ENCODE results near the gene ANKRD31. TPM values are rescaled to one million over a fixed set of nuclear protein-coding genes. Genes with fewer than 3 reads are reported as not detected.

The ANKRD31 gene
- total RNA-seq, 1 experiment from 2014 or later, result 0.11 TPM

- WGBS (ENCODE audit: extremely low coverage, insufficient read length, low lambda C conversion rate), result no CpG with 5 or more reads among the region's 2 CpGs
- Histone ChIP-seq H3K18ac (ENCODE audit: insufficient read length, low read depth, low read length) (no peak overlapping the region), H3K4me2 (ENCODE audit: insufficient read depth, insufficient read length, low read length) (no peak overlapping the region), H3K23ac (ENCODE audit: insufficient read length, low read depth, low read length) (no peak overlapping the region), H2AFZ (ENCODE audit: low read length) (no peak overlapping the region), H4K20me1 (ENCODE audit: control insufficient read depth, insufficient read depth, insufficient read length) (no peaks in the 10 kb centered on the region), H2BK5ac (ENCODE audit: insufficient read length, low read length) (no peak overlapping the region), H3T11ph (ENCODE audit: low read length) (no peak overlapping the region), H2BK12ac (ENCODE audit: insufficient read length, low read depth, low read length) (no peak overlapping the region), H3K27ac (ENCODE audit: insufficient read length, low read depth, low read length) (no peak overlapping the region), H4K91ac (ENCODE audit: insufficient read length, low read depth, low read length) (no peak overlapping the region), H2BK15ac (ENCODE audit: low read depth, low read length) (no peak overlapping the region), H2AK5ac (ENCODE audit: insufficient read length, low read length) (no peak overlapping the region), H3K4me1 (ENCODE audit: insufficient read depth, low read length) (no peaks in the 10 kb centered on the region), H2BK20ac (ENCODE audit: low read depth, low read length, poor library complexity, severe bottlenecking) (no peak overlapping the region), H4K5ac (ENCODE audit: insufficient read length, low read depth, low read length) (no peak overlapping the region), H3K4ac (ENCODE audit: low read depth, low read length) (no peak overlapping the region), H3K23me2 (ENCODE audit: insufficient read length, low read depth, low read length, poor library complexity, severe bottlenecking) (no peaks in the 10 kb centered on the region), H3K56ac (ENCODE audit: insufficient read length, low read depth, low read length) (no peak overlapping the region), H3K9me3 (ENCODE audit: control insufficient read depth, low read depth, low read length) (no peaks in the 10 kb centered on the region), H3K79me2 (ENCODE audit: insufficient read depth, low read length) (no peaks in the 10 kb centered on the region), H3K9ac (ENCODE audit: extremely low read depth, insufficient read length, low read length) (no peak overlapping the region), H2BK120ac (ENCODE audit: low read depth, low read length, poor library complexity, severe bottlenecking) (no peak overlapping the region), H3K14ac (ENCODE audit: insufficient read depth, low read length) (no peak overlapping the region), H4K8ac (replicated peaks; ENCODE audit: insufficient read length, low read depth, low read length) (no peak overlapping the region), H3K79me1 (ENCODE audit: insufficient read depth, low read depth, low read length, poor library complexity, severe bottlenecking) (no peaks in the 10 kb centered on the region), H3K27me3 (ENCODE audit: insufficient read depth, low read length) (no peaks in the 10 kb centered on the region)
- no peak overlapping the region for H3K27ac Mint-ChIP-seq
- DNase-seq, result no peak
- H3K4me1 Mint-ChIP-seq, result no peaks in the 10 kb centered on the region; a peak in 1 of 4 replicates
- peaks cover 8 to 9% of the 10 kb centered on the region in 2 experiments; a peak in 4 of 5 replicates for H3K9me3 Mint-ChIP-seq
- no peak for TF ChIP-seq CTCF (conservative IDR thresholded peaks at IDR 0.05)
- no peak overlapping the region for H3K4me3 Mint-ChIP-seq
- peaks cover 3 to 11% (median 5%) of the 10 kb centered on the region in 3 experiments; a peak in 3 of 7 replicates for H3K36me3 Mint-ChIP-seq (ENCODE audit: insufficient read depth in 1 of 3, low read depth in 3 of 3)
- H3K27me3 Mint-ChIP-seq (ENCODE audit: low read depth), result no peaks in the 10 kb centered on the region
These were observed 22.3 kb downstream of the ANKRD31 start for GRCh38 chr5:75214409-75214808.
